Testis (tissue), 3 donors: ENCODE data around the gene NCK1. TPM values are rescaled to one million over a fixed set of nuclear protein-coding genes. Genes with fewer than 3 reads are reported as not detected.
"Not testable (repeated sequence)": the region's sequence is repeated elsewhere in the genome, so short reads cannot be mapped to it uniquely, and the experiment has no call there.

Experiments
- DNase-seq: peaks from one replicate; pipeline ENCODE4 v3.0.0-alpha.2; 2019
- H3K27ac ChIP-seq, 2 donors: fragments of 200-600 bp; sonication (generic); one replicate each; pipeline ENCODE4 v1.5.1; 2019
- H3K27me3 ChIP-seq: fragments of 200-600 bp; sonication (generic); one replicate; pipeline ENCODE4 v1.5.1; 2019
- H3K36me3 ChIP-seq: fragments of 200-600 bp; sonication (generic); one replicate; pipeline ENCODE4 v1.5.1; 2017; ENCODE audit warnings: low read depth; ENCODE audit errors: missing control alignments
- H3K4me1 ChIP-seq: fragments of 200-600 bp; sonication (generic); one replicate; pipeline ENCODE4 v1.5.1; 2019
- H3K4me3 ChIP-seq, 2 donors: fragments of 200-600 bp; sonication (generic); one replicate each; pipeline ENCODE4 v1.5.1; 2017 to 2019
- H3K9me3 ChIP-seq: fragments of 200-600 bp; sonication (generic); one replicate; pipeline ENCODE4 v1.5.1; 2017
- POLR2A ChIP-seq: fragments of 450-650 bp; IDR thresholded peaks from one replicate; pipeline ENCODE4 v1.6.1; 2017; ENCODE audit warnings: antibody characterized with exemption, mild to moderate bottlenecking, moderate library complexity
- WGBS, 2 donors: methylation state at CpG; one replicate each; pipeline ENCODE4 v1.1.5; 2018; 5-methylcytosine and 5-hydroxymethylcytosine counted together
- intact Hi-C: fragments of 100-400 bp; cut with DNase I; formaldehyde crosslinking; loops from one replicate; pipeline ENCODE4 v1.15.1; 2023; ENCODE audit warnings: low total_unique reads
- polyA plus RNA-seq: library from polyadenylated mRNA; stranded (reverse); fragments of 350-450 nt; fragmentation: Illumina TruSeq; extraction: RNeasy Lipid Tissue Mini Kit (QIAGEN cat#74804); gene quantifications from one replicate; pipeline ENCODE4 v1.2.3, GENCODE V29; 2014; ENCODE audit warnings: low read depth, low replicate concordance; ENCODE audit not compliant: insufficient read depth
- total RNA-seq, 2 donors: library from RNA; depleted of rRNA; stranded (reverse); fragments of >200 nt; gene quantifications; one replicate each; pipeline ENCODE4 v1.2.3, GENCODE V29; 2016
- TF ChIP-seq, protein P1 (sequence below), 3 experiments: fragments of 450-650 bp in 2 of 3; fragments of 200-600 bp in 1 of 3; sonication (generic) in 1 of 3; IDR thresholded peaks; one replicate each; pipeline ENCODE4 v1.5.1; 2016 to 2019; ENCODE audit warnings: antibody characterized with exemption in 3 of 3, mild to moderate bottlenecking in 2 of 3, moderate library complexity in 1 of 3

Gene NCK1
- total and polyA plus RNA-seq, 3 donors from 2014 or later = 31.1 to 45.0 (median 42.7) TPM

DNA sequence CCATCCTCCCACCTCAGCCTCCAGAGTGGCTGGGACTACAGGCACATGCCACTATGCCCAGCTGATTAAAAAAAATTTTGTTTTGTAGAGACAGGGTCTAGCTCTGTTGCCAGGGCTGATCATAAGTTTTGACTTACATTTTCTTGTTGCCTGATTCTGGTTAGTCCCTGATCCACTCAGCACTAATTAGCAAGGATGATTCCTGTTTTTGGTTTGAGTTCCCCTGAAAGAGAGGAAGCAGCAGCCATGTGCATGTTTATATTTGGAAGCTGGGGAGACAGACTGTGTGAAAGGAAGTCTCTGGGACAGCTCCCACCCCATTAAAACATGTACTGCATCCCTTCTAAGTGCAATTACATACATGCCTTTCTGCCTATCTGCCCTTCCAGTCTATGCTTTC is 3.6 kb upstream of the NCK1 start:
- DNase-seq = no peak
- intact Hi-C loops = no loop called here
- no peaks in the 10 kb centered on the region for H3K36me3 ChIP-seq
- H3K4me3 ChIP-seq = no peak overlapping the region
- H3K27ac ChIP-seq = no peak overlapping the region
- peaks cover 12% of the 10 kb centered on the region for H3K4me1 ChIP-seq
- TF ChIP-seq POLR2A = no peak
- TF ChIP-seq, protein P1, sequence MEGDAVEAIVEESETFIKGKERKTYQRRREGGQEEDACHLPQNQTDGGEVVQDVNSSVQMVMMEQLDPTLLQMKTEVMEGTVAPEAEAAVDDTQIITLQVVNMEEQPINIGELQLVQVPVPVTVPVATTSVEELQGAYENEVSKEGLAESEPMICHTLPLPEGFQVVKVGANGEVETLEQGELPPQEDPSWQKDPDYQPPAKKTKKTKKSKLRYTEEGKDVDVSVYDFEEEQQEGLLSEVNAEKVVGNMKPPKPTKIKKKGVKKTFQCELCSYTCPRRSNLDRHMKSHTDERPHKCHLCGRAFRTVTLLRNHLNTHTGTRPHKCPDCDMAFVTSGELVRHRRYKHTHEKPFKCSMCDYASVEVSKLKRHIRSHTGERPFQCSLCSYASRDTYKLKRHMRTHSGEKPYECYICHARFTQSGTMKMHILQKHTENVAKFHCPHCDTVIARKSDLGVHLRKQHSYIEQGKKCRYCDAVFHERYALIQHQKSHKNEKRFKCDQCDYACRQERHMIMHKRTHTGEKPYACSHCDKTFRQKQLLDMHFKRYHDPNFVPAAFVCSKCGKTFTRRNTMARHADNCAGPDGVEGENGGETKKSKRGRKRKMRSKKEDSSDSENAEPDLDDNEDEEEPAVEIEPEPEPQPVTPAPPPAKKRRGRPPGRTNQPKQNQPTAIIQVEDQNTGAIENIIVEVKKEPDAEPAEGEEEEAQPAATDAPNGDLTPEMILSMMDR (IDR thresholded peaks at IDR 0.05) = no peak
- no peaks in the 10 kb centered on the region for H3K27me3 ChIP-seq
- no peaks in the 10 kb centered on the region for H3K9me3 ChIP-seq

DNA sequence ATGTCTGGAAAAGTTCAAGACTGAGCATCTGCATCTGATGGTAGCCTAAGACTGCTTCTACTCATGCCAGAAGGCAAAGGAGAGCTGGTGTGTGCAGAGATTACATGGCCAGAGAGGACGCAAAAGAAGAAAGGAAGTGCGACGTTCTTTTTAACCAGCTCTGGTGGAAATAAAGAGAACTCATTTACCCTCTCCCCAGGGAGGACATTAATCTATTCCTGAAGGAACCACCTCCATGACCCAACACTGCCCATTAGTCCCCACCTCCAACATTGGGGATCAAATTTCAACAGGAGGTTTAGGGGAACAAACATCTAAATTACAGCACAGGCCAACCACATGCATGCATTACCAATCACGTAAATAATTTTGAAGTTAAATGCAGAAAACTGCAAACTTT is 1.5 kb upstream of the NCK1 start:
- no peak for DNase-seq
- no peak for TF ChIP-seq POLR2A
- TF ChIP-seq, protein P1 (IDR thresholded peaks at IDR 0.05) = no peak
- H3K27ac ChIP-seq = peak overlapping the region in 1 of 2 donors; percentile 97
- peaks cover 14% of the 10 kb centered on the region for H3K4me1 ChIP-seq
- no peaks in the 10 kb centered on the region for H3K27me3 ChIP-seq
- WGBS, 2 donors = 29 to 35% methylated on average over 4 of the region's 4 CpGs
- intact Hi-C loops = no loop called here
- no peaks in the 10 kb centered on the region for H3K36me3 ChIP-seq
- H3K9me3 ChIP-seq = no peaks in the 10 kb centered on the region
- H3K4me3 ChIP-seq = peak overlapping the region in 1 of 2 donors; percentile 88

DNA sequence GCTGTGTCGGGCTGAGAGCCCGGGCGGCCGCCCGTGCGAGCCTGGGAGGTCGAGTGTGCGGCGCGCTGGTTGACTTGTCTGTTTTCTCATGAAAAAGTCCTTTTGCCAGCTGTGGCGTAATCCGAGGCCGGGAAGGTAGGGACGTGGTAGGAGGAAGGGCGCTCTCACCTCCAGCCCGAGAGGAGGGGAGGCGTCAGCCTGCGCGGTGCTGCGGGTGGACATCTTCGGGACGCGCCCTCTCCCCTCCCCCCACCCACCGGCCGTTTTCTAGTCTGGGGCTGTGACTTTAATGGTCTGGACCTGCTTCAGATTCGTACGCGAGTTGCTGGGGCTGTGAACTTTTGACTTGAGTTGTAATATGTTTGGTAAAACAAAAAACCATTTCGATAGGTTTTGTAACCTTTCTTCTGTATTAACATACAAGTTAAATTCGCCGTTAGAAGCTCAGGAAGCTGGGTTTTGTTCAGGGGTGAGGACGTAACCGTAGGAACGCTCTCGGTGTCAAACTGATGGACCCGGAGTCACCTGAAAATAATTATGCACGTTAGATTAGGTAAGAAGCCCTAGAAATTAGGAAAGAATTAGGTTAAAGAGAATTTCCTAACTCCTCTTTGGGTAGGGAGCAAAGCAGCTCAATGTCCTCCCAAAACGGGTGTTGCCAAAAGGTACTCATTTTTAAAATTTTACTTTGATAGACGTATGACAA is 762 bp downstream of the NCK1 start:
- peaks cover 14% of the 10 kb centered on the region for H3K4me1 ChIP-seq
- WGBS, 2 donors = 0 to 1% methylated on average over 14 to 32 of the region's 39 CpGs
- TF ChIP-seq, protein P1 (IDR thresholded peaks at IDR 0.05) = no peak
- no peak for TF ChIP-seq POLR2A
- H3K27me3 ChIP-seq = no peaks in the 10 kb centered on the region
- H3K36me3 ChIP-seq = no peaks in the 10 kb centered on the region
- intact Hi-C loops = no loop called here
- H3K27ac ChIP-seq = peak overlapping the region; percentile 95 to 97
- H3K9me3 ChIP-seq = no peaks in the 10 kb centered on the region
- DNase-seq = peak; percentile 49
- H3K4me3 ChIP-seq = peak overlapping the region; percentile 88 to 89

DNA sequence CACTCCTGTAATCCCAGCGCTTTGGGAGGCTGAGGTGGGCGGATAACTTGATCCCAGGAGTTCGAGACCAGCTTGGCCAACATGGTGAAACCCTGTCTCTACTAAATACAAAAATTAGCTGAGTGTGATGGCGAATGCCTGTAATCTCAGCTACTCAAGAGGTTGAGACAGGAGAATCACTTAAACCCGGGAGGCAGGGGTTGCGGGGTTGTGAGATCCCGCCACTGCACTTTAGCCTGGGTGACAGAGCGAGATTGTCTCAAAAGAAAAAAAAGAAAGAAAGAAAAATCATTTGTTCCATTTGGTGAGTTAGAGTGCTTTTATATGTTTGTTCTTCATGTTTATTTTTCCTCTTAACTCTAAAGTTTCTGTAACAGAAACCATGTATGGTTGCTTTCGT is 7.3 kb downstream of the NCK1 start:
- no peak for DNase-seq
- intact Hi-C loops = no loop called here
- no peak for TF ChIP-seq POLR2A
- no peak overlapping the region for H3K4me3 ChIP-seq
- WGBS, 2 donors = 98 to 99% methylated on average over 9 of the region's 9 CpGs
- H3K4me1 ChIP-seq = no peaks in the 10 kb centered on the region
- no peak overlapping the region for H3K27ac ChIP-seq
- H3K9me3 ChIP-seq = no peaks in the 10 kb centered on the region
- H3K36me3 ChIP-seq = no peaks in the 10 kb centered on the region
- H3K27me3 ChIP-seq = no peaks in the 10 kb centered on the region

DNA sequence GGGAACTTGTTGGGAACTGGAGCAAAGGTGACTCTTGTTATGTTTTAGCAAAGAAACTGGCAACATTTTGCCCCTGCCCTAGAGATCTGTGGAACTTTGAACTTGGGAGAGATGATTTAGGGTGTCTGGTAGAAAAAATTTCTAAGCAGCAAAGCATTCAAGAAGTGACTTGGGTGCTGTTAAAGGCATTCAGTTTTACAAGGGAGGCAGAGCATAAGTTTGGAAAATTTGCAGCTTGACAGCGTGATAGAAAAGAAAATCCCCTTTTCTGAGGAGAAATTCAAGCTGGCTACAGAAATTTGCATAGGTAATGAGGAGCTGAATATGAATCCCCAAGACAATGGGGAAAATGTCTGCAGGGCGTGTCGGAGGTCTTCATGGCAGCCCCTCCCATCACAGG is 10.2 kb downstream of the NCK1 start:
- H3K27me3 ChIP-seq, H3K4me1 ChIP-seq, H3K27ac ChIP-seq, H3K4me3 ChIP-seq, intact Hi-C loops, DNase-seq, H3K36me3 ChIP-seq, H3K9me3 ChIP-seq: not testable (repeated sequence)
- WGBS, 2 donors = 93 to 96% methylated on average over 3 of the region's 3 CpGs

DNA sequence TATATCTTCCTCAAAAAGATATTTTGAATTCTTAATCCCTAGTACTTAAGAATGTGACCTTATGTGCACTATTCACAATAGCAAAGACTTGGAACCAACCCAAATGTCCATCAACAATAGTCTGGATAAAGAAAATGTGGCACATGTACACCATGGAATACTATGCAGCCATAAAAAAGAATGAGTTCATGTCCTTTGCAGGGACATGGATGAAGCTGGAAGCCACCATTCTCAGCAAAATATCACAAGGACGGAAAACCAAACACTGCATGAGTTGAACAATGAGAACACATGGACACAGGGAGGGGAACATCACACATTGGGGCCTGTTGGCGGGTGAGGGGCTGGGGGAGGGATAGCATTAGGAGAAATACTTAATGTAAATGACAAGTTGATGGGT is 17.5 kb downstream of the NCK1 start:
- intact Hi-C loops, H3K27me3 ChIP-seq, H3K9me3 ChIP-seq, DNase-seq, H3K36me3 ChIP-seq, H3K27ac ChIP-seq, H3K4me3 ChIP-seq, H3K4me1 ChIP-seq: not testable (repeated sequence)
- 92 to 94% methylated on average over 2 of the region's 2 CpGs for WGBS, 2 donors
